Body of pancreas (tissue), 4 donors: ENCODE results near the gene MEDAG. TPM values are rescaled to one million over a fixed set of nuclear protein-coding genes. Genes with fewer than 3 reads are reported as not detected.

Source experiments
- ATAC-seq: fragments of 150-250 bp; one replicate; pipeline ENCODE4 v1.9.1; 2016
- DNase-seq, 4 donors: peaks; one replicate each; pipeline ENCODE4 v3.0.0-alpha.2; 2019
- H3K27ac ChIP-seq, 4 donors: fragments of 200-600 bp; sonication (generic); 1 replicate in 3 of 4; 2 replicates in 1 of 4; pipeline versions ENCODE4 v1.5.1 to v1.6.1; 2016 to 2019; ENCODE audit warnings: mild to moderate bottlenecking in 1 of 4, mixed read lengths in 1 of 4, moderate library complexity in 1 of 4
- H3K27me3 ChIP-seq, 2 donors: fragments of 200-600 bp; sonication (generic); one replicate each; pipeline ENCODE4 v1.6.0; 2016; ENCODE audit warnings: mild to moderate bottlenecking in 1 of 2
- H3K36me3 ChIP-seq, 2 donors: fragments of 200-600 bp; sonication (generic); replicated peaks in 1 of 2; 2 replicates each; pipeline ENCODE4 v1.5.1; 2016; ENCODE audit warnings: low read depth in 2 of 2; ENCODE audit not compliant: insufficient read depth in 1 of 2
- H3K4me1 ChIP-seq: fragments of 200-600 bp; sonication (generic); one replicate; pipeline ENCODE4 v1.6.0; 2016
- H3K4me3 ChIP-seq, 2 donors: fragments of 200-600 bp; sonication (generic); 1 replicate in 1 of 2; 2 replicates in 1 of 2; pipeline ENCODE4 v1.5.1; 2016 to 2019
- H3K9me3 ChIP-seq, 3 donors: fragments of 200-600 bp; sonication (generic); 1 replicate in 2 of 3; 2 replicates in 1 of 3; pipeline ENCODE4 v1.5.1; 2016
- POLR2A ChIP-seq, 3 donors: fragments of 450-650 bp; IDR thresholded peaks; one replicate each; pipeline ENCODE4 v1.6.1; 2016; ENCODE audit warnings: antibody characterized with exemption in 3 of 3, mild to moderate bottlenecking in 2 of 3
- WGBS, 2 donors: methylation state at CpG; one replicate each; pipeline ENCODE4 v1.1.5; 2017; 5-methylcytosine and 5-hydroxymethylcytosine counted together
- intact Hi-C: fragments of 100-400 bp; cut with DNase I; formaldehyde crosslinking; loops from one replicate; pipeline ENCODE4 v1.15.1; 2023
- total RNA-seq, 2 donors: library from RNA; depleted of rRNA; stranded (reverse); fragments of >200 nt; gene quantifications; one replicate each; pipeline ENCODE4 v1.1.0, GENCODE V29; 2016
- TF ChIP-seq, protein P1 (sequence below), 7 experiments: fragments of 450-650 bp in 4 of 7; fragments of 200-600 bp in 3 of 7; sonication (generic) in 3 of 7; IDR thresholded peaks; one replicate each; pipeline ENCODE4 v1.5.1; 2016 to 2019; ENCODE audit warnings: antibody characterized with exemption in 7 of 7

Gene MEDAG
- total RNA-seq, 2 donors from 2014 or later, result 7.8 to 36.6 TPM

GRCh38 chr13:30907121-30907861 lies 1.2 kb downstream of the MEDAG start:
- Histone ChIP-seq H3K4me1 (peaks cover 13% of the 10 kb centered on the region), H3K4me3 (no peak overlapping the region), H3K27me3 (peaks cover 0 to 6% of the 10 kb centered on the region in 2 donors), H3K27ac (no peak overlapping the region), H3K36me3 (no peaks in the 10 kb centered on the region), H3K9me3 (no peaks in the 10 kb centered on the region)
- TF ChIP-seq, protein P1, sequence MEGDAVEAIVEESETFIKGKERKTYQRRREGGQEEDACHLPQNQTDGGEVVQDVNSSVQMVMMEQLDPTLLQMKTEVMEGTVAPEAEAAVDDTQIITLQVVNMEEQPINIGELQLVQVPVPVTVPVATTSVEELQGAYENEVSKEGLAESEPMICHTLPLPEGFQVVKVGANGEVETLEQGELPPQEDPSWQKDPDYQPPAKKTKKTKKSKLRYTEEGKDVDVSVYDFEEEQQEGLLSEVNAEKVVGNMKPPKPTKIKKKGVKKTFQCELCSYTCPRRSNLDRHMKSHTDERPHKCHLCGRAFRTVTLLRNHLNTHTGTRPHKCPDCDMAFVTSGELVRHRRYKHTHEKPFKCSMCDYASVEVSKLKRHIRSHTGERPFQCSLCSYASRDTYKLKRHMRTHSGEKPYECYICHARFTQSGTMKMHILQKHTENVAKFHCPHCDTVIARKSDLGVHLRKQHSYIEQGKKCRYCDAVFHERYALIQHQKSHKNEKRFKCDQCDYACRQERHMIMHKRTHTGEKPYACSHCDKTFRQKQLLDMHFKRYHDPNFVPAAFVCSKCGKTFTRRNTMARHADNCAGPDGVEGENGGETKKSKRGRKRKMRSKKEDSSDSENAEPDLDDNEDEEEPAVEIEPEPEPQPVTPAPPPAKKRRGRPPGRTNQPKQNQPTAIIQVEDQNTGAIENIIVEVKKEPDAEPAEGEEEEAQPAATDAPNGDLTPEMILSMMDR (IDR thresholded peaks at IDR 0.05), result no peak
- no peak for TF ChIP-seq POLR2A (IDR thresholded peaks at IDR 0.05)
- WGBS, 2 donors, result 57 to 66% methylated on average over 8 to 10 of the region's 10 CpGs
- intact Hi-C loops, result no loop called here
- DNase-seq (no peak), ATAC-seq (no peak)

GRCh38 chr13:30908416-30908980 lies 2.4 kb downstream of the MEDAG start:
- H3K4me1 ChIP-seq, result peaks cover 13% of the 10 kb centered on the region
- TF ChIP-seq POLR2A (IDR thresholded peaks at IDR 0.05), result no peak
- TF ChIP-seq, protein P1 (IDR thresholded peaks at IDR 0.05), result no peak
- ATAC-seq (no peak), DNase-seq (no peak)
- 8 to 20% methylated on average over 5 of the region's 5 CpGs for WGBS, 2 donors
- intact Hi-C loops, result no loop called here
- no peaks in the 10 kb centered on the region for H3K9me3 ChIP-seq
- no peak overlapping the region for H3K27ac ChIP-seq
- H3K27me3 ChIP-seq, result peaks cover 0 to 6% of the 10 kb centered on the region in 2 donors
- no peaks in the 10 kb centered on the region for H3K36me3 ChIP-seq
- no peak overlapping the region for H3K4me3 ChIP-seq

DNA sequence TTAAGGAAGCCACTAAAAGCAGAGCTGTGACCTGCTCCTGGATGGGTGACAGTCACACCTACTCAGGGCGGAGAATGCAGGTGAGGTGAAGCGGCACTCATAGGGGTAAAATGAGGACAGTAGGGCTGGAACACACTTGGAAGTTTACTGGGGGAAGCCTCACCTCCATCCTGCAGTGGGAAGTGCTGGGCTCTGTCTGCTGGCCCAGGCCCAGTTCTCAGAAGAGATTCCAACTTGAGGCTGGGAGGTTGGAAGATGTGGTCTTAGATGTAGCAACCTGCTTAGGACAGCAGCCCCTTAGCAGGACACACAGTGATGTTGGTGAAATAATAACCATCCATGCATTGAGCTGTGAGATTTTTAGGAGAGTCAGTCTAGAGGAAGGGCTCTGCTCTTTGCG lies 4.6 kb downstream of the MEDAG start:
- intact Hi-C loops, result no loop called here
- DNase-seq, result no peak
- H3K27ac ChIP-seq, result no peak overlapping the region

GRCh38 chr13:30915691-30916541 lies 9.8 kb downstream of the MEDAG start:
- Histone ChIP-seq H3K4me1 (no peaks in the 10 kb centered on the region), H3K27ac (no peak overlapping the region), H3K4me3 (no peak overlapping the region), H3K9me3 (no peaks in the 10 kb centered on the region), H3K36me3 (no peaks in the 10 kb centered on the region), H3K27me3 (no peaks in the 10 kb centered on the region)
- ATAC-seq, result no peak
- no peak for DNase-seq
- intact Hi-C loops, result no loop called here
- WGBS, 2 donors, result 59 to 61% methylated on average over 19 of the region's 19 CpGs
- no peak for TF ChIP-seq POLR2A (IDR thresholded peaks at IDR 0.05)
- TF ChIP-seq, protein P1 (IDR thresholded peaks at IDR 0.05), result no peak

More for the DNA sequence above, 4.6 kb downstream of the MEDAG start:
- Histone ChIP-seq H3K9me3 (no peaks in the 10 kb centered on the region), H3K36me3 (no peaks in the 10 kb centered on the region), H3K4me3 (no peak overlapping the region), H3K4me1 (peaks cover 13% of the 10 kb centered on the region), H3K27me3 (peaks cover 0 to 6% of the 10 kb centered on the region in 2 donors)
- no peak for ATAC-seq
- 70 to 76% methylated on average over 3 of the region's 3 CpGs for WGBS, 2 donors
- no peak for TF ChIP-seq POLR2A (IDR thresholded peaks at IDR 0.05)
- TF ChIP-seq, protein P1 (IDR thresholded peaks at IDR 0.05), result no peak
